Measurements from ENCODE around the gene CDC7.

GRCh38 chr1:91499904-91500755 is 521 bp upstream of the CDC7 start:
- no peak for TF ChIP-seq CTCF (IDR thresholded peaks at IDR 0.05 in 2 of 3, conservative IDR thresholded peaks at IDR 0.05 in 1 of 3; ENCODE audit: borderline replicate concordance in 1 of 3, insufficient read depth in 1 of 3, low read depth in 2 of 3, low read length in 2 of 3)
- no peak for TF ChIP-seq POLR2A (IDR thresholded peaks at IDR 0.05; ENCODE audit: borderline replicate concordance, extremely low read depth, insufficient read depth, insufficient read length)
- no peak for TF ChIP-seq TCF7L2 (IDR thresholded peaks at IDR 0.05; ENCODE audit: borderline replicate concordance, extremely low read depth, insufficient read depth, insufficient read length)
- TF ChIP-seq POLR2AphosphoS5 (IDR thresholded peaks at IDR 0.05; ENCODE audit: low read depth, low read length): no peak
- no peak for TF ChIP-seq MAX (IDR thresholded peaks at IDR 0.05)
- TF ChIP-seq ELF1 (IDR thresholded peaks at IDR 0.05; ENCODE audit: borderline replicate concordance, low read depth): no peak
- no peak for TF ChIP-seq EZH2 (IDR thresholded peaks at IDR 0.05)
- no peak for TF ChIP-seq SIN3A (IDR thresholded peaks at IDR 0.05; ENCODE audit: low read depth)
- TF ChIP-seq EZH2phosphoT487 (IDR thresholded peaks at IDR 0.05; ENCODE audit: borderline replicate concordance): no peak
- TF ChIP-seq ZBTB33 (IDR thresholded peaks at IDR 0.05; ENCODE audit: extremely low read depth, insufficient replicate concordance, low read length): no peak

Data from HCT116 (cell line).